GM18867 (cell line): Measurements from ENCODE around the gene SNED1.

Experiments used
- ATAC-seq: cut with Tn5 transposase; IDR thresholded peaks from one replicate; pipeline ENCODE4 v1.9.1; 2021; ENCODE audit warnings: mild to moderate bottlenecking, moderate library complexity; ENCODE audit not compliant: unreplicated experiment

The SNED1 gene

DNA sequence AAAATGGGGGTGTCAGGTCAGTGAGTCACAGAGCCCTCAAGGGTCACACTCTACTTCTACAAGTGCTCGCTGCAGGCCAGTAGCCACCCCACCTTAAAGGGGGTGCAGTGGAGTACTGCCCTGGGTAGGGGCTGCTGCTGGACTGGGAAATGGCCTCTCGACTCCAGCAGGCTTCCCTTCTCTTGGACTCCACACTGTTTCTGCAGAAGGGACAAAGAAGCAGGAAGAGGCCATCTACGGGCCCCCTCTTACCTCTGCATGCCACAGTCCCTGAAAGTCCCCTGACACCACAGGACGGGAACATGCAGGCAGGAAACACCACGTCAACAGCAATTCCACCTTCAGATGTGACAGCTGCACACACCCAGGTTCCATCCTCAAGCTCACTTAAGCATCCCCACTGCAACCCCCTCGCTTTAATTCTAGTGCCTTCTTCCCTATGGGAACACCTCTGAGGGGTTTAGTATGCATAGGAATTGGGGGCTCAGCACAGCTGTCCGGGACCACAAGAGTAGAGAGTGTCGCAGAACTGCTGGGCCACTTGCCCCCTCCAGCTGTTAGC, 22.3 kb downstream of the SNED1 start:
- no peak for ATAC-seq

DNA sequence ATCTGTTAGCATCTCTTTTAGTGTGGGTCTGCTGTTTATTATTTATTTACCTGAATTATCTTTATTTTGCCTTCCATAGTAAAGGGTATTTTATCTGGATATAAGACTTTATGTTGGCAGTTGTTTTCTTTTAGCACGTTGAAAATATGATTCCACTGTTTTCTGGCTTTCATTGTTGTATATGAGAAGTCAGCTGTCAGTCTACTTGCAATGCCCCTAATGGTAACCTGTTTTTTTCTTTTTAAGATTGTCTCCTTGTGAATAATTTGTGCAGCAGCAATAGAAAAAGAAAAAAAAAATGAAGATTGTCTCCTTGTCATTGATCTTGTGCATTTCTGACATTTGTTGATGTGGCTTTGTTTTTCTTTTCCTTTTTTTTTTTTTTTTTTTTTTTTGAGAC, 27.2 kb downstream of the SNED1 start:
- no peak for ATAC-seq

GRCh38 chr2:241029599-241030332, 31.3 kb downstream of the SNED1 start:
- no peak for ATAC-seq

- no peak for ATAC-seq
Observed at GRCh38 chr2:241030333-241030680, 31.9 kb downstream of the SNED1 start.

DNA sequence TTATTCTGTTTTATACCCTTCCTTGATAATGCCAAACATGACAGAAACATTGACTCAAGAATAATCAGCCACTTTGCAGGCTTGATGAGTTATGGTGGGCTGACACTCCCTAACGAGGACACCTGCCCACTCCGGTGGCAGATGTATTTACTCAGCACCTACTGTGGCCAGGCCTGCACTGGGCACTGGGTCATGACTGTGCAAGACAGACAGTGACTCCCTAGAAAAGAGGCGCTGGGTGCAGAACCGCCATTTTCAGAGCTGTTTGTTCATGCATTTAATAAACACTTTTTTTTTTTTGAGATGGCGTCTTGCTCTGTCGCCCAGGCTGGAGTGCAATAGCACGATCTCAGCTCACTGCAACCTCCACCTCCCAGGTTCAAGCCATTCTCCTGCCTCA, 32.5 kb downstream of the SNED1 start:
- ATAC-seq, result no peak

- no peak for ATAC-seq
Observed at GRCh38 chr2:241031436-241032165, 33.2 kb downstream of the SNED1 start.

DNA sequence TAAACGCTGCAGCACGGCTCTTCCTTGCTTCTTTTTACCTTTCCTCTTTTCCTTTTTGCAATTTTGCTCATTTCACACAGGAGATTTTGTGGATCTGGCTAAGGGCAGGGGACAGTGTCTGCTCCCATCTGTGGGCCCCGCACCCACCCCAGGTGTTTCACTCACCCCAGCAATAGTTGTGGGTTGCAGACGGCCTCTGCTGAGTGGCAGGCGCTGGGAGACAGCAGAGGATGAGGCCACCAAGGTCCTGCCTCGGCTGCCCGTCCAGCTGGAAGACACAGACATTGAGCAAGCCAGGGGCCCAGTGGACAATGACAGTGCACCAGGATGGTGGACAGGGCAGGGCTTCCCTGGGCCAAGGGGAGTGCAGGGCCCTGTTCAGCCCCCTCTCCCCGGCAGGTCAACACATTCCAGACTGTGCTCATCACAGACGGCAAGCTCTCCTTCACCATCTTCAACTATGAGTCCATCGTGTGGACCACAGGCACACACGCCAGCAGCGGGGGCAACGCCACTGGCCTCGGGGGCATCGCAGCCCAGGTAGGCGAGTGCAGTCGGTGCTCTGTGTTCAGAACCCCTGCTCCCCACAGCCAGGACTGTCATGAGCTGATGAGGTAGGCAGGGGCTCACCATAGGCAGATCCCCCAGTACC, 35.0 kb downstream of the SNED1 start:
- ATAC-seq, result no peak

DNA sequence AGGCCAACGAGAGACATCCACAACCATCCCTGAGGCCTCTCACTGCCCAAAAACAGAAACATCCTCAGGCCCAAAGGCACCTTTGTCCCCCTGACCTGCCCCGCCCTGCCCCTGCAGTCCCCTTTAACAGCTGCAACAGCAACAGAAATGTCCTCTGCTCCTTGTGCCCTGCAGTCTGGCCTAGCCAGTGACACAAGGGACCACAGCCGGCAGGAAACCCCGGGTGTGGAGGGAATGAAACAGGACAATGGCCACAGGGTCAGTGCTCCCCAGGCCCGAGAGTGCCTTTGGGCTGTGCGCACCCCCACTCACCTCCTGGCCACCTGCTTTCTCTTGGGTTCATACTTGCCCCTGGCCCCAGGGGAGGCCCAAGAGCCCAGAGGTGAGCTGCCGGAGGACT, 35.6 kb downstream of the SNED1 start:
- ATAC-seq, result no peak

DNA sequence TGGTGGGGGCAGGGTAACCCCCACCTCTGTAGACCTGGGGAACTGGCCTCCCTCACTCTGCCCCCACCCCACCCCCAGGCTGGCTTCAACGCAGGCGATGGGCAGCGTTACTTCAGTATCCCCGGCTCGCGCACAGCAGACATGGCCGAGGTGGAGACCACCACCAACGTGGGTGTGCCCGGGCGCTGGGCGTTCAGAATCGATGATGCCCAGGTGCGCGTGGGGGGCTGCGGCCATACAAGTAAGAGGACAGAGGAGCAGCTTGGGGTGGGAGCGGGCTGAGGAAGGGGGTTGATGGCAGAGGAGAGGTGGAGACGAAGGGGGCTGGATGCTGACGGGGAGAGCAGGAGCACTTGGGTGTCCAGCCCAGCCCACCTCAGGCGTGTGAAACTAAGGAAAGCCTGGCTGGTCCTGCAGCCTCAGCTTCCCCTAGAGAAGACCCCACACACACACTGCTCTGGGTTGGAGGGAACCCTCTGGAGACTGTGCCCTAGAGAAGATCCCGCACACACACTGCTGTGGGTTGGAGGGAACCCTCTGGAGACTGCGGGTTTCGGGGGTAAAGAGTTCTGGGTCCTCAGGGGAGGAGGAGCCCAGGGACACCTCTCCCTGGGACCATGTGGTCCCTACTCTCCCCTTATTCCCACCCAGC, 36.2 kb downstream of the SNED1 start:
- ATAC-seq, result no peak

DNA sequence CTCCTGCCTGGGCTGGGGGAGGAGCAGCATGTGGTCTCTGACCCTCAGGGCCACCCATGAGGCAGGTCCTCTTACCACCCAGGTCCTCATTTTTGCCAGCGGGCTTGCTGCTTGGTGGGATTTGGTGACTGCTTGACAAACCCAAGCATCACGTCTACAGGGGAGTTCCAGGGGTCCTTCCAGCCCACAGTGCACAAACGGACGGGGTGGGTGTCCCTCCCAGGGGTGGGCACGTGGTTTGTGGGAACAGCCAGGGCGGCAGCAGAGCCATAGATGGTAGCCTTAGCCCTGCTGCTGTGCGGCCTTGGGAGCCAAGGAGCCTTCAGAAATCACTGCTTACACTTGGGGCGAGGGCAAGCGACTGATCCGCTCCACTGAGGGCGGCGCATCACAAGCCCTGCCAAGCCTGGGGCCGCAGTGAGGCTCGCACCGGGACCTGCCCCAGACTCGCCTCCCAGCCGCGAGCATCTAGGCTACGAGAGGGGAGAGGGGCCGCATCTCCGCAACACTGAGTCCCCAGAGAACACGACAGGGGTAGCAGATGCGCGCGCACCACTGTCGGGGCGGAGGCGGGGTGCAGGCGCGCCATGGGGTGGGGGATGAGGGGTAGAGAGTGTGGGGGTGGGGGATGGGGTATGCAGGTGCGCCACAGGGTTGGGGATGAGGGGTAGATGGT, 36.9 kb downstream of the SNED1 start:
- ATAC-seq, result no peak

DNA sequence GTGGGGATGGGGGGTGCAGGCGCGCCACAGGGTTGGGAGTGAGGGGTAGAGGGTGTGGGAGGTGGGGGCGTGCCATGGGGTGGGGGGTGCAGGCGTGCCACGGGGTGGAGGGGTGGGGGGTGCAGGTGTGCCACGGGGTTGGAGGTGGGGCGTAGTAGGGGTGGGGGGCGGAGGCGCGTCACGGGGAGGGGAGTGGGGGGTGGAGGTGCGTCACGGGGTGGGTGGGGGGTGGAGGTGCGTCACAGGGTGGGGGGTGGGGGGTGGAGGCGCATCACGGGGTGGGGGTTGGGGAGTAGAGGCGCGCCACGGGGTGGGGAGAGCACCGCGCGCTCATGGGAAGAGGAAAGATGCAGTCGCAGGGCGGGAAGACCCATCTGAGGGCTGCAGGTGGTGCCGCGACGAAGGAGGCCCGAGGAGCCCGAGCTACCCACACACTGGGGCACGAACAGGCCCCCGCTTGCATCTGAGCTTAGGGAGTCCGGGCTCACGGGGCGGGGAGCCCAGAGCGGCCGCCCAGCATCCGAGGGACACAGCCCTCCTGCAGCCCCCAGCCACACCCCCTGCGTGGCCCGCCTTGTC, 37.5 kb downstream of the SNED1 start:
- peak; percentile 18 for ATAC-seq

- peak; percentile 82 for ATAC-seq
Observed at GRCh38 chr2:241036397-241036963, 38.1 kb downstream of the SNED1 start.

DNA sequence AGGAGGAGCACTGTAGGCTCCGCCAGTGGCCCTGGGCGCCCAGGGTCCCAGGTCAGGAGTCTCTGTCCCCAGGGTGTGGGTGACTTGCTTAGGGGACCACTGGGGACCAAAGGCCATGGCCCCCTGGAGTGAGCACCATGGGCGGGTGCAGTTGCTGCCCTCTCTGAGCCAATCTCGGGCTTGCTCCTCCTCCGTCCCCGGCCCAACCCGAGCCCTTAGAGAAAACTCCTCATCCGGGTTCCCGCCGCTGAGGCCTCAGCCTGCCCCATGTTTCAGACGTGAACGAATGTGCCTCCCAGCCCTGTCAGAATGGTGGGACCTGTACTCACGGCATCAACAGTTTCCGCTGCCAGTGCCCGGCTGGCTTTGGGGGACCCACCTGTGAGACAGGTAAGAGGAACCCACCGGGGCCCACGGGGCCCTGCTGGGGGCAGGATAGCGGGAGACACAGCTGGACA, 38.6 kb downstream of the SNED1 start:
- peak; percentile 26 for ATAC-seq

DNA sequence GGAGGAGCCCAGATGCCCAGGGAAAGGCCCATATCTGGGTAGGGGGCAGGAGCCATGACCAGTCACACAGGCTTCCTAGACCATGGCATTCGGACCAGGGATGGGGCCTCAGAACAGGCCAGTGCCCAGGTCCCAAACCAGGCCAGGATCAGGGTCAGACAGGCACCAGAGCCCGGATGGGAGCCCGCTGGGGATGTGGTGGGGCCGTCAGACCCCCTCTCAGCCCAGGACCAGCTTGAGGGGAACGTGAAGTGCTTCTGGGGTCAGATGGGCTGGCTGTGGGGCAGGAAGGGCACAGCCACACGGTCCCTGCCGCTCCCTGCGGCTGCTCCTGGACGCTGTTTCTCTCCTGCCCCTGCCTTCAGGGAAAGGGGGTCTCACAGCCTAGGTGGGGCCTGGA, 39.1 kb downstream of the SNED1 start:
- no peak for ATAC-seq

- no peak for ATAC-seq
Observed at GRCh38 chr2:241038374-241039180, 40.2 kb downstream of the SNED1 start.

- ATAC-seq, result no peak
Observed at GRCh38 chr2:241039416-241039815, 41.0 kb downstream of the SNED1 start.

GRCh38 chr2:241040081-241040803, 41.8 kb downstream of the SNED1 start:
- no peak for ATAC-seq

- peak; percentile 66 for ATAC-seq
Observed at GRCh38 chr2:241041589-241042158, 43.3 kb downstream of the SNED1 start.
